HepG2 (cell line): ENCODE measurements around the gene ARVCF. TPM values are rescaled to one million over a fixed set of nuclear protein-coding genes. Genes with fewer than 3 reads are reported as not detected.

Experiments used
- ATAC-seq: fragments of 200-7000 bp; cut with Tn5 transposase; 3 replicates; pipeline ENCODE4 v1.9.1; 2020; ENCODE audit warnings: mild to moderate bottlenecking, moderate library complexity
- BruUV-seq: library from RNA; stranded (reverse); fragments of 400-500 nt; replicated peaks from 2 replicates; lab custom pipeline; 2021; lab: Mats Ljungman, UMichigan
- CTCF ChIA-PET: fragments of 300-600 bp; formaldehyde crosslinking; extraction: SDS; loops from one replicate; lab custom pipeline; 2021; ENCODE audit warnings: low total read pairs, inconsistent platforms, low intra/inter-chr PET ratio; lab: Yijun Ruan, JAX
- POLR2A ChIA-PET: fragments of 350-600 bp; sonication (Branson Sonifier 250); formaldehyde crosslinking; loops from one replicate; lab custom pipeline; 2020; ENCODE audit warnings: antibody characterized with exemption, inconsistent platforms; lab: Yijun Ruan, JAX
- DNase-seq: peaks from one replicate; pipeline ENCODE4 v3.0.0-alpha.2; 2015; ENCODE audit warnings: low spot score
- FAIRE-seq: peaks from 3 replicates; lab custom pipeline; 2011; peaks lifted over from hg19 to GRCh38; lab: Jason Lieb, UNC
- H2AFZ ChIP-seq: one replicate; pipeline ENCODE4 v1.6.1; 2011; ENCODE audit warnings: low read length, inconsistent platforms
- H3K27ac ChIP-seq: fragments of 300-600 bp; 3 replicates; pipeline ENCODE4 v1.8.0; 2011; ENCODE audit warnings: mixed run types, mild to moderate bottlenecking, mixed read lengths, low read length, inconsistent platforms; ENCODE audit not compliant: insufficient read depth; ENCODE audit errors: extremely low read length
- H3K27me3 ChIP-seq, 2 experiments: fragments of 200-600 bp in 1 of 2; 2 replicates in 1 of 2; 3 replicates in 1 of 2; pipeline versions ENCODE4 v1.6.0 to v1.8.0; 2011; ENCODE audit warnings: low read length in 2 of 2, mild to moderate bottlenecking in 2 of 2, moderate library complexity in 2 of 2, inconsistent platforms in 1 of 2; ENCODE audit not compliant: insufficient read depth in 2 of 2, control insufficient read depth in 1 of 2
- H3K36me3 ChIP-seq, 2 experiments: fragments of 200-600 bp in 1 of 2; replicated peaks in 1 of 2; 2 replicates in 1 of 2; 3 replicates in 1 of 2; pipeline versions ENCODE4 v1.5.1 to v1.8.0; 2011; ENCODE audit warnings: low read length in 2 of 2, inconsistent platforms in 1 of 2; ENCODE audit not compliant: insufficient read depth in 2 of 2, control insufficient read depth in 1 of 2
- H3K4me1 ChIP-seq: 2 replicates; pipeline ENCODE4 v1.5.1; 2012; ENCODE audit warnings: low read length, inconsistent platforms; ENCODE audit not compliant: insufficient read depth
- H3K4me2 ChIP-seq: 2 replicates; pipeline ENCODE4 v1.6.0; 2011; ENCODE audit warnings: low read depth, low read length, inconsistent platforms
- H3K4me3 ChIP-seq, 3 experiments: fragments of 200-600 bp in 1 of 3; sonication (generic), shearing (Covaris generic) in 1 of 3; replicated peaks in 1 of 3; 2 replicates each; pipeline ENCODE4 v1.5.1; 2011 to 2016; ENCODE audit warnings: low read length in 3 of 3, inconsistent platforms in 2 of 3, low read depth in 2 of 3, mild to moderate bottlenecking in 2 of 3, control low read depth in 1 of 3, mixed read lengths in 1 of 3; ENCODE audit not compliant: insufficient read depth in 1 of 3
- H3K79me2 ChIP-seq: one replicate; pipeline ENCODE4 v1.6.1; 2011; ENCODE audit warnings: low read length, inconsistent platforms; ENCODE audit not compliant: insufficient read depth
- H3K9ac ChIP-seq: 2 replicates; pipeline ENCODE4 v1.6.0; 2011; ENCODE audit warnings: mild to moderate bottlenecking, low read depth, low read length, inconsistent platforms; ENCODE audit not compliant: insufficient read depth
- H3K9me3 ChIP-seq: 2 replicates; pipeline ENCODE4 v1.5.1; 2012; ENCODE audit warnings: mild to moderate bottlenecking, low read length
- H4K20me1 ChIP-seq: 2 replicates; pipeline ENCODE4 v1.6.0; 2011; ENCODE audit warnings: inconsistent platforms, mild to moderate bottlenecking, low read length, moderate library complexity; ENCODE audit not compliant: insufficient read depth
- JUND ChIP-seq: sonication (generic); formaldehyde crosslinking; IDR thresholded peaks from 2 replicates; pipeline ENCODE4 v1.8.0; 2022; ENCODE audit warnings: mild to moderate bottlenecking, missing genetic modification reagents
- MAZ ChIP-seq, 2 experiments: sonication (generic) in 1 of 2; formaldehyde crosslinking in 1 of 2; IDR thresholded peaks; 2 replicates each; pipeline versions ENCODE4 v1.5.0 to v1.6.1; 2012 to 2020; ENCODE audit warnings: low read depth in 2 of 2, mild to moderate bottlenecking in 2 of 2, borderline replicate concordance in 1 of 2, improper control_type of control experiment in 1 of 2, low read length in 1 of 2, missing genetic modification reagents in 1 of 2, moderate library complexity in 1 of 2
- MED8 ChIP-seq: sonication (generic); formaldehyde crosslinking; IDR thresholded peaks from 2 replicates; pipeline ENCODE4 v1.8.1; 2023; ENCODE audit warnings: mild to moderate bottlenecking, missing genetic modification reagents; ENCODE audit not compliant: insufficient replicate concordance
- NR0B2 ChIP-seq: sonication (generic); formaldehyde crosslinking; IDR thresholded peaks from 2 replicates; pipeline ENCODE4 v1.4.0; 2020; ENCODE audit warnings: mild to moderate bottlenecking, missing genetic modification reagents
- SUZ12 ChIP-seq: fragments of 150-350 bp; IDR thresholded peaks from 2 replicates; pipeline ENCODE4 v1.6.1; 2014; ENCODE audit warnings: low read depth, low read length
- ZBTB44 ChIP-seq: sonication (generic); formaldehyde crosslinking; IDR thresholded peaks from 2 replicates; pipeline ENCODE4 v1.4.0; 2020; ENCODE audit warnings: missing genetic modification reagents
- ZNF274 ChIP-seq: sonication (generic); formaldehyde crosslinking; IDR thresholded peaks from 2 replicates; pipeline ENCODE4 v1.5.1; 2020; ENCODE audit warnings: mild to moderate bottlenecking, missing genetic modification reagents
- ZNF333 ChIP-seq: sonication (generic); formaldehyde crosslinking; IDR thresholded peaks from 2 replicates; pipeline ENCODE4 v1.4.0; 2020; ENCODE audit warnings: mild to moderate bottlenecking, missing genetic modification reagents, borderline replicate concordance
- ZNF564 ChIP-seq: sonication (generic); formaldehyde crosslinking; IDR thresholded peaks from 2 replicates; pipeline ENCODE4 v1.8.1; 2023; ENCODE audit warnings: mild to moderate bottlenecking, missing genetic modification reagents
- ZNF768 ChIP-seq: sonication (generic); formaldehyde crosslinking; IDR thresholded peaks from 2 replicates; pipeline ENCODE4 v1.4.0; 2020; ENCODE audit warnings: missing genetic modification reagents
- ZNF879 ChIP-seq: sonication (generic); formaldehyde crosslinking; IDR thresholded peaks from 2 replicates; pipeline ENCODE4 v1.8.1; 2023; ENCODE audit warnings: missing genetic modification reagents
- WGBS: methylation state at CpG from one replicate; pipeline ENCODE4 v1.1.6; 2017; ENCODE audit warnings: low lambda C conversion rate; 5-methylcytosine and 5-hydroxymethylcytosine counted together
- in situ Hi-C: cut with HindIII; loops from 2 replicates; pipeline ENCODE4 v1.10.0; 2017; ENCODE audit warnings: low pct_unique_long_range_greater_than_20kb; ENCODE audit not compliant: extremely low pct_ligation_motif_present
- intact Hi-C: fragments of 100-400 bp; cut with micrococcal nuclease; formaldehyde crosslinking; loops from one replicate; pipeline ENCODE4 v1.10.0; 2022; ENCODE audit not compliant: unreplicated experiment
- polyA plus RNA-seq, 8 experiments: library from polyadenylated mRNA; depleted of rRNA in 3 of 8; stranded (reverse) in 7 of 8; unstranded in 1 of 8; fragments of >200 nt; fragmentation: Illumina TruSeq in 4 of 8; extraction: Trizol in 4 of 8; gene quantifications; 2 replicates each; pipeline versions ENCODE4 v1.2.1 to v1.2.3, GENCODE V29; 2011 to 2016; ENCODE audit warnings: low read depth in 4 of 8, missing spikeins in 1 of 8, mixed read lengths in 1 of 8; ENCODE audit not compliant: insufficient read depth in 1 of 8
- total RNA-seq, 5 experiments: library from RNA; depleted of rRNA; stranded (reverse); fragments of >200 nt; fragmentation: Illumina TruSeq; extraction: Trizol; gene quantifications; 2 replicates each; pipeline ENCODE4 v1.2.3, GENCODE V29; 2016; ENCODE audit warnings: low read depth in 1 of 5
- TF ChIP-seq, protein P1 (sequence below), 2 experiments: fragments of 450-650 bp in 1 of 2; sonication (generic) in 1 of 2; formaldehyde crosslinking; IDR thresholded peaks; 2 replicates each; pipeline versions ENCODE4 v1.5.0 to v1.8.0; 2020 to 2022; ENCODE audit warnings: mild to moderate bottlenecking in 1 of 2, missing genetic modification reagents in 1 of 2

ARVCF gene
- total and polyA plus RNA-seq, 2 of the 13 experiments (the other 11 are each of a cell fraction or from before 2014, with no cell fraction given): 16.4 to 17.7 TPM

DNA sequence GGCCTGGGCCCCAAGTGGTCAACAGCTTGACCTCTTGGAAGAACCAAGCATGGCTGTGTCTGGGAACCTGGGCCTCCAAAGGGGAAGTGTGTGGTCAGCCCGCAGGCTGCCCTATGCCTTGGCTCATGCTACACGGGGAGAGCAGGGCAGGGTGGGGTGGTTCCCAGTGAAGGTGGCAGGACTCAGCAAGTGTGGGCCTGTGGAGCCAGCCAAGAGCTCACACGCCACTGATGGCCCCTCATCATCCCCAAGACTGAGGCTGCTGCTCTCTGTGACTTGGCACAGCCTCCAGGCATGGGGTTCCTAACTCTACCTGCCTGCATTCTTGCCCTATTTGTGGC is 47.5 kb upstream of the ARVCF start:
- H2AFZ ChIP-seq: no peak overlapping the region
- no peak for DNase-seq
- ChIA-PET CTCF (no interaction called here), POLR2A (no interaction called here)
- no peak for ATAC-seq
- no peaks in the 10 kb centered on the region for H3K9me3 ChIP-seq
- H4K20me1 ChIP-seq: no peaks in the 10 kb centered on the region
- no peak overlapping the region for H3K4me2 ChIP-seq
- intact Hi-C loops: no loop called here
- H3K79me2 ChIP-seq: no peaks in the 10 kb centered on the region
- H3K9ac ChIP-seq: no peak overlapping the region
- H3K36me3 ChIP-seq: peaks cover 0 to 12% of the 10 kb centered on the region in 2 experiments; a peak in 2 of 5 replicates
- TF ChIP-seq, protein P1, sequence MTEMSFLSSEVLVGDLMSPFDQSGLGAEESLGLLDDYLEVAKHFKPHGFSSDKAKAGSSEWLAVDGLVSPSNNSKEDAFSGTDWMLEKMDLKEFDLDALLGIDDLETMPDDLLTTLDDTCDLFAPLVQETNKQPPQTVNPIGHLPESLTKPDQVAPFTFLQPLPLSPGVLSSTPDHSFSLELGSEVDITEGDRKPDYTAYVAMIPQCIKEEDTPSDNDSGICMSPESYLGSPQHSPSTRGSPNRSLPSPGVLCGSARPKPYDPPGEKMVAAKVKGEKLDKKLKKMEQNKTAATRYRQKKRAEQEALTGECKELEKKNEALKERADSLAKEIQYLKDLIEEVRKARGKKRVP (CRISPR knock-in tag; IDR thresholded peaks at IDR 0.05): no peak
- TF ChIP-seq NR0B2 (CRISPR knock-in tag): no peak
- TF ChIP-seq ZNF879 (CRISPR knock-in tag): no peak
- no peak for TF ChIP-seq JUND (CRISPR knock-in tag)
- no peak for TF ChIP-seq MAZ (IDR thresholded peaks at IDR 0.05; ENCODE audit: borderline replicate concordance, low read depth, low read length)
- TF ChIP-seq MAZ (CRISPR knock-in tag; IDR thresholded peaks at IDR 0.05; ENCODE audit: low read depth): no peak
- no peak for TF ChIP-seq ZNF564
- no peak for TF ChIP-seq ZNF274
- TF ChIP-seq ZNF768 (CRISPR knock-in tag): no peak
- TF ChIP-seq ZNF333 (CRISPR knock-in tag): no peak
- TF ChIP-seq ZBTB44 (CRISPR knock-in tag): no peak
- no peak for TF ChIP-seq MED8
- TF ChIP-seq SUZ12: no peak
- no peak overlapping the region for H3K27ac ChIP-seq
- no TSS peak for BruUV-seq
- in situ Hi-C loops: no loop called here
- H3K4me3 ChIP-seq: no peak overlapping the region
- FAIRE-seq: no peak
- no peaks in the 10 kb centered on the region for H3K4me1 ChIP-seq
- no peaks in the 10 kb centered on the region for H3K27me3 ChIP-seq
- 80% methylated on average over 1 of the region's 3 CpGs for WGBS
